ENCODE measurements around the gene ARRB1. TPM values are rescaled to one million over a fixed set of nuclear protein-coding genes. Genes with fewer than 3 reads are reported as not detected.

ARRB1 gene
- total RNA-seq, 1 experiment from 2014 or later, result 24.2 TPM

- H3K27me3 ChIP-seq (ENCODE audit: insufficient read depth, low read length), result no peaks in the 10 kb centered on the region
- H3K9ac ChIP-seq (ENCODE audit: low read length), result no peak overlapping the region
- DNase-seq (ENCODE audit: low read depth, low spot score) (no peak), ATAC-seq (no peak)
- TF ChIP-seq CEBPB (IDR thresholded peaks at IDR 0.05; ENCODE audit: low read depth), result no peak
- TF ChIP-seq, protein P1, sequence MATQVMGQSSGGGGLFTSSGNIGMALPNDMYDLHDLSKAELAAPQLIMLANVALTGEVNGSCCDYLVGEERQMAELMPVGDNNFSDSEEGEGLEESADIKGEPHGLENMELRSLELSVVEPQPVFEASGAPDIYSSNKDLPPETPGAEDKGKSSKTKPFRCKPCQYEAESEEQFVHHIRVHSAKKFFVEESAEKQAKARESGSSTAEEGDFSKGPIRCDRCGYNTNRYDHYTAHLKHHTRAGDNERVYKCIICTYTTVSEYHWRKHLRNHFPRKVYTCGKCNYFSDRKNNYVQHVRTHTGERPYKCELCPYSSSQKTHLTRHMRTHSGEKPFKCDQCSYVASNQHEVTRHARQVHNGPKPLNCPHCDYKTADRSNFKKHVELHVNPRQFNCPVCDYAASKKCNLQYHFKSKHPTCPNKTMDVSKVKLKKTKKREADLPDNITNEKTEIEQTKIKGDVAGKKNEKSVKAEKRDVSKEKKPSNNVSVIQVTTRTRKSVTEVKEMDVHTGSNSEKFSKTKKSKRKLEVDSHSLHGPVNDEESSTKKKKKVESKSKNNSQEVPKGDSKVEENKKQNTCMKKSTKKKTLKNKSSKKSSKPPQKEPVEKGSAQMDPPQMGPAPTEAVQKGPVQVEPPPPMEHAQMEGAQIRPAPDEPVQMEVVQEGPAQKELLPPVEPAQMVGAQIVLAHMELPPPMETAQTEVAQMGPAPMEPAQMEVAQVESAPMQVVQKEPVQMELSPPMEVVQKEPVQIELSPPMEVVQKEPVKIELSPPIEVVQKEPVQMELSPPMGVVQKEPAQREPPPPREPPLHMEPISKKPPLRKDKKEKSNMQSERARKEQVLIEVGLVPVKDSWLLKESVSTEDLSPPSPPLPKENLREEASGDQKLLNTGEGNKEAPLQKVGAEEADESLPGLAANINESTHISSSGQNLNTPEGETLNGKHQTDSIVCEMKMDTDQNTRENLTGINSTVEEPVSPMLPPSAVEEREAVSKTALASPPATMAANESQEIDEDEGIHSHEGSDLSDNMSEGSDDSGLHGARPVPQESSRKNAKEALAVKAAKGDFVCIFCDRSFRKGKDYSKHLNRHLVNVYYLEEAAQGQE (IDR thresholded peaks at IDR 0.05; ENCODE audit: low read depth), result no peak
- no peak for TF ChIP-seq CTCF (IDR thresholded peaks at IDR 0.05 in 2 of 3, conservative IDR thresholded peaks at IDR 0.05 in 1 of 3; ENCODE audit: borderline replicate concordance in 1 of 3, insufficient read depth in 1 of 3, low read depth in 2 of 3, low read length in 2 of 3)
- TF ChIP-seq, protein P2, sequence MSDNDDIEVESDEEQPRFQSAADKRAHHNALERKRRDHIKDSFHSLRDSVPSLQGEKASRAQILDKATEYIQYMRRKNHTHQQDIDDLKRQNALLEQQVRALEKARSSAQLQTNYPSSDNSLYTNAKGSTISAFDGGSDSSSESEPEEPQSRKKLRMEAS (IDR thresholded peaks at IDR 0.05), result no peak
- no peak for TF ChIP-seq YY1 (IDR thresholded peaks at IDR 0.05; ENCODE audit: extremely low read depth, insufficient replicate concordance, low read depth, low read length)
- TF ChIP-seq, protein P3, sequence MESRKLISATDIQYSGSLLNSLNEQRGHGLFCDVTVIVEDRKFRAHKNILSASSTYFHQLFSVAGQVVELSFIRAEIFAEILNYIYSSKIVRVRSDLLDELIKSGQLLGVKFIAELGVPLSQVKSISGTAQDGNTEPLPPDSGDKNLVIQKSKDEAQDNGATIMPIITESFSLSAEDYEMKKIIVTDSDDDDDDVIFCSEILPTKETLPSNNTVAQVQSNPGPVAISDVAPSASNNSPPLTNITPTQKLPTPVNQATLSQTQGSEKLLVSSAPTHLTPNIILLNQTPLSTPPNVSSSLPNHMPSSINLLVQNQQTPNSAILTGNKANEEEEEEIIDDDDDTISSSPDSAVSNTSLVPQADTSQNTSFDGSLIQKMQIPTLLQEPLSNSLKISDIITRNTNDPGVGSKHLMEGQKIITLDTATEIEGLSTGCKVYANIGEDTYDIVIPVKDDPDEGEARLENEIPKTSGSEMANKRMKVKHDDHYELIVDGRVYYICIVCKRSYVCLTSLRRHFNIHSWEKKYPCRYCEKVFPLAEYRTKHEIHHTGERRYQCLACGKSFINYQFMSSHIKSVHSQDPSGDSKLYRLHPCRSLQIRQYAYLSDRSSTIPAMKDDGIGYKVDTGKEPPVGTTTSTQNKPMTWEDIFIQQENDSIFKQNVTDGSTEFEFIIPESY (IDR thresholded peaks at IDR 0.05; ENCODE audit: extremely low read depth, insufficient replicate concordance, low read length), result no peak
- TF ChIP-seq, protein P4, sequence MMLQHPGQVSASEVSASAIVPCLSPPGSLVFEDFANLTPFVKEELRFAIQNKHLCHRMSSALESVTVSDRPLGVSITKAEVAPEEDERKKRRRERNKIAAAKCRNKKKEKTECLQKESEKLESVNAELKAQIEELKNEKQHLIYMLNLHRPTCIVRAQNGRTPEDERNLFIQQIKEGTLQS (IDR thresholded peaks at IDR 0.05), result no peak
- TF ChIP-seq SRF (IDR thresholded peaks at IDR 0.05; ENCODE audit: low read depth), result no peak
- no peak for TF ChIP-seq RAD21 (IDR thresholded peaks at IDR 0.05; ENCODE audit: low read depth)
- TF ChIP-seq SP1 (IDR thresholded peaks at IDR 0.05; ENCODE audit: low read depth), result no peak
- no peak for TF ChIP-seq JUND (IDR thresholded peaks at IDR 0.05)
- TF ChIP-seq ZNF274 (IDR thresholded peaks at IDR 0.05; ENCODE audit: low read depth, low read length), result no peak
- no peaks in the 10 kb centered on the region for H3K9me2 ChIP-seq (ENCODE audit: insufficient read depth)
- H3K4me3 ChIP-seq (replicated peaks in 1 of 2; ENCODE audit: low read depth in 1 of 2, low read length in 2 of 2), result no peak overlapping the region
- RAD21 ChIA-PET (ENCODE audit: low non-redundant PET in 1 of 2, low total read pairs in 2 of 2, uncharacterized antibody in 2 of 2, unreplicated experiment in 2 of 2), result no interaction called here
- no peak overlapping the region for H3K4me2 ChIP-seq (ENCODE audit: low read length)
- H2AFZ ChIP-seq (ENCODE audit: low read depth, low read length, poor library complexity, severe bottlenecking), result no peak overlapping the region
- H3K79me2 ChIP-seq (ENCODE audit: insufficient read depth, low read length), result peaks cover 19% of the 10 kb centered on the region; the same call in 1 of the 2 replicates
- POLR2A ChIA-PET, result no interaction called here
- intact Hi-C loops (cut with micrococcal nuclease), result no loop called here
- no peaks in the 10 kb centered on the region for H3K9me3 ChIP-seq (ENCODE audit: control insufficient read depth in 1 of 2, insufficient read depth in 1 of 2, low read depth in 1 of 2, low read length in 2 of 2)
- H3K27ac ChIP-seq (ENCODE audit: low read depth, low read length), result no peak overlapping the region
- BruUV-seq (replicated peaks), result no TSS peak
- H4K20me1 ChIP-seq (ENCODE audit: insufficient read depth), result no peaks in the 10 kb centered on the region
- CTCF ChIA-PET, result no interaction called here
- H3K4me1 ChIP-seq (ENCODE audit: control insufficient read depth in 1 of 2, insufficient read depth in 2 of 2, low read length in 2 of 2), result peaks cover 22 to 58% of the 10 kb centered on the region in 2 experiments; a peak in 3 of 4 replicates
- H3K36me3 ChIP-seq (ENCODE audit: control insufficient read depth in 1 of 2, insufficient read depth in 2 of 2, low read length in 2 of 2), result no peaks in the 10 kb centered on the region
These were observed 5.2 kb downstream of the ARRB1 start for GRCh38 chr11:75346296-75346695.
